NCI-H1694 (cell line): ENCODE data around the gene AGBL4.

Experiments
- DNase-seq: peaks from one replicate; lab custom pipeline; 2025; lab: John Stamatoyannopoulos, UW

AGBL4 gene

GRCh38 chr1:48488721-48489120, 1535.0 kb downstream of the AGBL4 start:
- DNase-seq = no peak
